ENCODE results near the gene SPART. TPM values are rescaled to one million over a fixed set of nuclear protein-coding genes. Genes with fewer than 3 reads are reported as not detected.

The SPART gene
- total RNA-seq, 1 donor from 2014 or later, result 76.5 TPM

DNA sequence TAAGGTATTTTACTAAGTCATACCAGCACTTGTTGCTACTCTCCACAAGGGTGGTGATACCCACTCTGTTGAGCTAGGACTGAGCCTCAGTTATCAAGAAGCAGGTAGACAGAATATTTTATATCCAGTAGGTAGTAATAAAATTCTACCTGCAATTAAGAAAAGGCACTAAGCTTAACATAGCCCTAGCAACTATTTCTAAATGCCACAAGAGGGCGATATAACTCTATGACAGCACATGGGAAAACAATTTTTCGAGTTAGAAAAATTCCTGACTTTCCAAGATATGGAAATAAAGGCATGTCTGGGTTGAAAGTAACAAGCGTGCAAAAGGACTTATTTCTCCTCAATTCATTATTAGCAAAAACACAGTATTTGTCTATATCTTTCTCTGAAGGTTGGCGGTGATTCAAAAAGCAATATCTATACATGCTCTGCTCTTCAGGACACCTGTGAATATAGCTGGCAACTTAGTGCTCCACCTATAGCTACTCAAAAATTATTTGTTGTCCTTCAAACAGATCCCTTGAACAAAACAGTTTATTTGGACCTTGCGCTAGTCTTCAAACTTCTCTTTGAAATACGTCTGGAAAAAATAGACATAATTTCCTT, 63.3 kb downstream of the SPART start:
- TF ChIP-seq, protein P1, sequence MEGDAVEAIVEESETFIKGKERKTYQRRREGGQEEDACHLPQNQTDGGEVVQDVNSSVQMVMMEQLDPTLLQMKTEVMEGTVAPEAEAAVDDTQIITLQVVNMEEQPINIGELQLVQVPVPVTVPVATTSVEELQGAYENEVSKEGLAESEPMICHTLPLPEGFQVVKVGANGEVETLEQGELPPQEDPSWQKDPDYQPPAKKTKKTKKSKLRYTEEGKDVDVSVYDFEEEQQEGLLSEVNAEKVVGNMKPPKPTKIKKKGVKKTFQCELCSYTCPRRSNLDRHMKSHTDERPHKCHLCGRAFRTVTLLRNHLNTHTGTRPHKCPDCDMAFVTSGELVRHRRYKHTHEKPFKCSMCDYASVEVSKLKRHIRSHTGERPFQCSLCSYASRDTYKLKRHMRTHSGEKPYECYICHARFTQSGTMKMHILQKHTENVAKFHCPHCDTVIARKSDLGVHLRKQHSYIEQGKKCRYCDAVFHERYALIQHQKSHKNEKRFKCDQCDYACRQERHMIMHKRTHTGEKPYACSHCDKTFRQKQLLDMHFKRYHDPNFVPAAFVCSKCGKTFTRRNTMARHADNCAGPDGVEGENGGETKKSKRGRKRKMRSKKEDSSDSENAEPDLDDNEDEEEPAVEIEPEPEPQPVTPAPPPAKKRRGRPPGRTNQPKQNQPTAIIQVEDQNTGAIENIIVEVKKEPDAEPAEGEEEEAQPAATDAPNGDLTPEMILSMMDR (IDR thresholded peaks at IDR 0.05; ENCODE audit: unreplicated experiment), result peak; percentile 93
- Mint-ChIP-seq H3K27me3 (no peaks in the 10 kb centered on the region), H3K4me1 (ENCODE audit: low read depth) (no peaks in the 10 kb centered on the region), H3K36me3 (ENCODE audit: insufficient read depth) (peaks cover 2% of the 10 kb centered on the region), H3K27ac (no peak overlapping the region), H3K4me3 (ENCODE audit: low read depth) (no peak overlapping the region), H3K9me3 (ENCODE audit: low read depth) (peaks cover 10% of the 10 kb centered on the region)
- DNase-seq (ENCODE audit: low spot score, unreplicated experiment), result no peak

DNA sequence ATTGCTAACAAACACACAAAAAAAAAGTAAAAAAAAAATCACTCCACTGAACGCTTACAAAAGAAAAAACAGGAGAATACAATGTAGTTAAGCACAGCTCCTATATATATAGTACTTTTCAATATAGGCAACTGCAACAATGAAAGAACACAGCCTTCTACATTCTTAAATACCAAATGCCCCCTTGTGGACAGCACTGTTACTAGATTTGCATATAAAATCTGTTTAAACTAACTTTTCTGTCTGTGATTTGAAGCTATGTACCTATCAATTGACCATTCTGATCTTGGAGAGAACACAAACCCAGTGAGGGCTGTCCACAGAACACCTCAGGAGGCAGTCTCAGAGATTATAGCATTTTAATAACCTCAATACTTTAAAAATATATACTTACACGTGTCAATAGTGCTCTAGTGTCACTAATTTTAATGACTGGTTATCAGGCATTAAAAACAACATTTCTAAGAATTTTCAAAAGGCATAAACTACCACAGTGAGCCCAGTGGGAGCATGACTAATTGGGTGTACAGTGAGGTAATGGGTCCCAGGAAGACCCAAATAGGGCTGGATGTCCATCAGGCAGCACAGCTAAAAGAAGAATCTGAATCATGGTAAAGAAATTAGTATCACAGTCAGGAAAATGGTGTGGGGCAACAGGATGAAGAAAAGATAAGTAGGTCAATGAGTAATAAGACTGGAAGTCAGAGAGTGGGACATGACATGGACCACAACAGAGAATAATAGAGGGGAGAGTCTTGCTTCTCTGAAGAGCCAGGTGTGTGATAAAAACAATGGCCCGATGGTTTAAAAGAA, 70.8 kb downstream of the SPART start:
- no peak overlapping the region for H3K4me3 Mint-ChIP-seq (ENCODE audit: low read depth)
- no peaks in the 10 kb centered on the region for H3K4me1 Mint-ChIP-seq (ENCODE audit: low read depth)
- peaks cover 1% of the 10 kb centered on the region for H3K36me3 Mint-ChIP-seq (ENCODE audit: insufficient read depth)
- TF ChIP-seq, protein P1 (IDR thresholded peaks at IDR 0.05; ENCODE audit: unreplicated experiment), result peak; percentile 82
- no peak for DNase-seq (ENCODE audit: low spot score, unreplicated experiment)
- peaks cover 11% of the 10 kb centered on the region for H3K9me3 Mint-ChIP-seq (ENCODE audit: low read depth)
- H3K27ac Mint-ChIP-seq, result no peak overlapping the region
- H3K27me3 Mint-ChIP-seq, result no peaks in the 10 kb centered on the region

DNA sequence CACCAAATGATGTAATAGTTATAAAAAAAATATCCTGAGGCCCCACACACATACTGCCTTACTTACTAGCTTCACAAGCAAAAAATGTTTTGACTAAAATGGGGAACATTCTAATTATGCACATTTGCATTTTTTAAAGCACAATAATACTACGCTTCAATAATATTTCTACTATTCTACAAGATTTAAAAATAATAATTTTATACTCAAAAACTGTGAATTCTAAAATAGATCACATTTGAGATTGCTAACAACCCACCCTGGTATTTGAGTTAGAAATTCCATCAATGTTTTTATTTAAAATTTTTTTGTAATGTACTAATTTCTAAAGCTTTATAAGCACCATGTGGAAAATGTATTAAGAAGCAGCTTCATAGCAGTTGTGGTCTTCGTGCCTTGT, 72.8 kb downstream of the SPART start:
- Mint-ChIP-seq H3K4me1 (ENCODE audit: low read depth) (peaks cover under 1% of the 10 kb centered on the region), H3K4me3 (ENCODE audit: low read depth) (no peak overlapping the region), H3K9me3 (ENCODE audit: low read depth) (peaks cover 22% of the 10 kb centered on the region), H3K36me3 (ENCODE audit: insufficient read depth) (peaks cover 6% of the 10 kb centered on the region), H3K27me3 (no peaks in the 10 kb centered on the region), H3K27ac (no peak overlapping the region)
- DNase-seq (ENCODE audit: low spot score, unreplicated experiment), result no peak
- TF ChIP-seq, protein P1 (IDR thresholded peaks at IDR 0.05; ENCODE audit: unreplicated experiment), result no peak

DNA sequence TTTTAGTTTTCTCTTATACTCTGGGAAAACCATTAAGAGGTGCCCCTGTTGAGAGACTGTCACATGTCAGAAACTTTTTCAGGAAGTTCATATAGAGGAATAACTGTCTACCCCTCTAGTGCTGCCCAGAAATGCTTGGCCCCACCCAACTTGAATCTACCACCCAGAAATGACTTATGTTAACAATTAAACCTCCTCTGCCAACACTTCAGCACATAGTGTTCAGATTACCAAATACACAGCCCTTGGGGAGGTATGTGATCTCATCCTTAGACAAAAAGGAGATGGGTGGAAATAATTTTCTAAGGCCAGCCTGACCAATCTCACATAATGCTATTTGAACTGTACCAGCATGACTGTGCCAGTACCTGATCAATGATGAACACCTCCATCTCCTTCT, 84.2 kb downstream of the SPART start:
- TF ChIP-seq, protein P1 (IDR thresholded peaks at IDR 0.05; ENCODE audit: unreplicated experiment), result no peak
- H3K4me1 Mint-ChIP-seq (ENCODE audit: low read depth), result peaks cover 5% of the 10 kb centered on the region
- H3K9me3 Mint-ChIP-seq (ENCODE audit: low read depth), result no peaks in the 10 kb centered on the region
- no peak for DNase-seq (ENCODE audit: low spot score, unreplicated experiment)
- H3K27ac Mint-ChIP-seq, result no peak overlapping the region
- no peaks in the 10 kb centered on the region for H3K36me3 Mint-ChIP-seq (ENCODE audit: insufficient read depth)
- H3K27me3 Mint-ChIP-seq, result no peaks in the 10 kb centered on the region
- H3K4me3 Mint-ChIP-seq (ENCODE audit: low read depth), result no peak overlapping the region

DNA sequence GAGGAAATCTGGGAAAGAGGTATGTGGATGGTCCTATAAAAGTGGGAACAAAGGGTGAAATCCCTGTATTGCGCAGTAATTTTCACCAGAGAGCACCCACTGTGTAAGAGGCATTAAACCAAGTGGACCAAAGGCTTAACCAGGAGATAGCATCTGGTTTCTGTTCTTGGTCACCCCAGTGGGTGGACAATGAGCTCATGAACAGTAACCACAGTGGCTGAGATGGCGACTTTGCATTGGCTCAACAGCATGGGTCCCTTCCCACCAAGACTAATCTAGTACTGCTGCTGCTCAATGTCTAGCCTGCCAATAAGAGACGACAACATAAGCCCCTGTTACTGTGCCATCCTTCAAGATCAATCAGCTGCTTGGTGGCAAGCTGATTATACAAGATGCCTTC, 85.2 kb downstream of the SPART start:
- Mint-ChIP-seq H3K36me3 (ENCODE audit: insufficient read depth) (no peaks in the 10 kb centered on the region), H3K27me3 (no peaks in the 10 kb centered on the region), H3K4me3 (ENCODE audit: low read depth) (no peak overlapping the region), H3K4me1 (ENCODE audit: low read depth) (peaks cover 5% of the 10 kb centered on the region), H3K27ac (no peak overlapping the region), H3K9me3 (ENCODE audit: low read depth) (no peaks in the 10 kb centered on the region)
- TF ChIP-seq, protein P1 (IDR thresholded peaks at IDR 0.05; ENCODE audit: unreplicated experiment), result no peak
- DNase-seq (ENCODE audit: low spot score, unreplicated experiment), result no peak
